HEK293T (cell line): ENCODE results near the gene MYBPHL.

Source experiments
- CTCF ChIA-PET: fragments of 350-600 bp; formaldehyde crosslinking; extraction: SDS; loops from one replicate; lab custom pipeline; 2021; ENCODE audit warnings: antibody characterized with exemption, inconsistent platforms; lab: Yijun Ruan, JAX
- POLR2A ChIA-PET: fragments of 350-600 bp; formaldehyde crosslinking; extraction: SDS; loops from one replicate; lab custom pipeline; 2020; ENCODE audit warnings: antibody characterized with exemption, inconsistent platforms; lab: Yijun Ruan, JAX
- DNase-seq: peaks from one replicate; pipeline ENCODE4 v3.0.0; 2012; ENCODE audit warnings: mixed read lengths; ENCODE audit errors: extremely low spot score
- ARNT ChIP-seq: fragments of 450-650 bp; IDR thresholded peaks from 2 replicates; pipeline ENCODE4 v1.6.1; 2017; ENCODE audit warnings: mild to moderate bottlenecking
- BHLHE40 ChIP-seq: fragments of 450-650 bp; IDR thresholded peaks from 2 replicates; pipeline ENCODE4 v1.6.1; 2016; ENCODE audit warnings: mild to moderate bottlenecking, moderate library complexity, borderline replicate concordance
- CTBP1 ChIP-seq: fragments of 450-650 bp; IDR thresholded peaks from 2 replicates; pipeline ENCODE4 v1.6.1; 2016; ENCODE audit warnings: borderline replicate concordance
- ELF4 ChIP-seq: fragments of 450-650 bp; IDR thresholded peaks from 2 replicates; pipeline ENCODE4 v1.6.1; 2017; ENCODE audit warnings: antibody characterized with exemption
- FOXA1 ChIP-seq: fragments of 450-650 bp; IDR thresholded peaks from 2 replicates; pipeline ENCODE4 v1.6.1; 2016; ENCODE audit warnings: mild to moderate bottlenecking
- FOXK2 ChIP-seq: fragments of 450-650 bp; IDR thresholded peaks from 2 replicates; pipeline ENCODE4 v1.6.1; 2016; ENCODE audit warnings: mild to moderate bottlenecking
- FOXM1 ChIP-seq: fragments of 450-650 bp; IDR thresholded peaks from 2 replicates; pipeline ENCODE4 v1.6.1; 2017; ENCODE audit warnings: mild to moderate bottlenecking, borderline replicate concordance
- HDGF ChIP-seq: fragments of 450-650 bp; IDR thresholded peaks from 2 replicates; pipeline ENCODE4 v1.6.1; 2017; ENCODE audit warnings: antibody characterized with exemption, borderline replicate concordance
- L3MBTL2 ChIP-seq: fragments of 450-650 bp; conservative IDR thresholded peaks from 2 replicates; pipeline ENCODE4 v1.6.1; 2016; ENCODE audit warnings: mild to moderate bottlenecking
- LEF1 ChIP-seq: fragments of 450-650 bp; IDR thresholded peaks from 2 replicates; pipeline ENCODE4 v1.6.1; 2017; ENCODE audit warnings: mild to moderate bottlenecking, borderline replicate concordance
- NFRKB ChIP-seq: fragments of 450-650 bp; IDR thresholded peaks from 2 replicates; pipeline ENCODE4 v1.6.1; 2016; ENCODE audit warnings: mild to moderate bottlenecking, moderate library complexity
- PKNOX1 ChIP-seq: fragments of 450-650 bp; IDR thresholded peaks from 2 replicates; pipeline ENCODE4 v1.6.1; 2016
- SP1 ChIP-seq: fragments of 450-650 bp; IDR thresholded peaks from 2 replicates; pipeline ENCODE4 v1.6.1; 2017
- SUZ12 ChIP-seq: fragments of 450-650 bp; IDR thresholded peaks from 2 replicates; pipeline ENCODE4 v1.6.1; 2016; ENCODE audit warnings: mild to moderate bottlenecking
- TARDBP ChIP-seq: fragments of 450-650 bp; IDR thresholded peaks from 2 replicates; pipeline ENCODE4 v1.6.1; 2016
- ZNF384 ChIP-seq: fragments of 450-650 bp; IDR thresholded peaks from 2 replicates; pipeline ENCODE4 v1.6.1; 2016

MYBPHL gene

GRCh38 chr1:109248444-109248796 is 58.4 kb downstream of the MYBPHL start:
- ChIA-PET CTCF (interaction anchor here (1.2 to 2.8 kb wide), 2 partner anchors 9 to 10 kb away, joined by 5 to 9 read pairs; no protein-coding TSS in a partner anchor), POLR2A (interaction anchor here (1.2 to 3.5 kb wide), 3 partner anchors 9 to 35 kb away, joined by 7 to 34 read pairs (median 9); partner anchors contain the start of genes PSRC1 and SARS1)
- DNase-seq, result no peak
- TF ChIP-seq CTBP1 (no peak), L3MBTL2 (no peak)

DNA sequence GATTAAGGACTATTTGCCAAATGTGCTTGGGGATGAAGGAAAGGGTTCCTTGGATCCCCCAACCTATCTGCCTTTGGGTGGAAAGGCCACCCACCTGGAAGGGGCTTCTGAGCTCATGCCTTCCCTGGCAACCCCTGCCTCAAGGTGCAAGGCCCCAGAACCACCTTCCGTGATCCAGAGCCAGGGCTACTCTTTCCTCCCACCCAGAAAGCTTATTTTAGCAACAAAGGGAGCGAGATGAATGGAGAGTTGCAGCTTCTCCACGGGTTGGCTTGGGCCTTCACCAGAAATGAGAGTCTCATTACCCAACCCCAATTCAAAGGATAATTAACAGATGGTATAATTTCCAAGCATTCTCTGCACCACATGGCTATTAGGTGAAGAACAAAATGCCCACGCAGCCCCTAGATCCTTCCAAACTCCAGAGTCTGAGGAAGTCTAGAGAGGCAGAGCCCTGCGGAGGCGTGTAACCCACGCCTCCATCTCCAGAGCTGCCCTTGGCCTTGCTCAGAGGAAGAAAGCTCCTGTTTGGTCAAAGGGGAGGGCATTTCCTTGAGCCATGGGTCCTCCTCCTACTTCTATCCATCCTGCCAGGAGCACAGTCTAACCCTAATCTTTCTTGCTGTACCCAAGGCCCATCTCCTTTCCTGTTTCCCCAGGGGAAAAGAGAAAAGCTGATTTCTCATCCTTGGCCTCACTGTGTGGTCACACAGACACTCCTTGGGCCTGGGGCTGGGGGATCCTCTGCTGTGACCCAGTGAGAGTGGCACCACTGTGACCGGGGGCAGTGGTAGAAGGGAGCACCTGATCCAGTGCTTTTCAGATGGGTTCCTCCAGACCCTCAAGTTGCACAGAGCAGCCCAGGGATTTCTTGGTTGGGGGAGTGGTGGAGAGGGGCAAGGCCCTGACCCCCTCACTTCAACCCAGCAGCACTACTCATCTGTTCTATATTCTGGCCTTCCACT is 59.1 kb downstream of the MYBPHL start:
- no peak for DNase-seq
- ChIA-PET POLR2A (interaction anchor here (2.0 to 3.5 kb wide), 2 partner anchors 8 to 33 kb away, joined by 6 to 34 read pairs; no protein-coding TSS in a partner anchor), CTCF (interaction anchor here (0.5 to 2.8 kb wide), 5 partner anchors 8 to 757 kb away, joined by 3 to 9 read pairs (median 4); no protein-coding TSS in a partner anchor)
- no peak for TF ChIP-seq ARNT
- TF ChIP-seq NFRKB, result no peak
- TF ChIP-seq SUZ12, result no peak
- no peak for TF ChIP-seq ELF4
- TF ChIP-seq L3MBTL2, result no peak

DNA sequence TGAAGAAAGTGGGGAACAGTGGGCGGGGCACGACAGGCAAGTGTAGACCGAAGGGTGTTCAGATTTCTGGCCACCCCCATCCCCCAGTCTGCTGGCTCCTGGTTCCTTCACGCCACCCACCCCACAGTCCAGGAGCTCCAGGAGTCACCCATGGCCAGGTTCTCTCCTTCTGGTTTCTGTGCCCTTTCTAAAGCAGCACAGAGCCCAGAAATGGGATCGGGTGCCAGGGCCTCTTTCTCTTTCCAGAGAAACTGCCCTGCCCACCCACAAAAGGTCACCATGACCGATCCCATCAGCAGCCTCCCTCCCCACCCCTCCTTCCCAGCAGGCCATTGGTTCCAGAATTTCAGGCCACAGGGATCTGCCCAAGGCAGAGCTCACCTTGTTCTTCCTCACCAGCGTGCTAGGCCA is 60.7 kb downstream of the MYBPHL start:
- no peak for DNase-seq
- POLR2A ChIA-PET, result interaction anchor here (1.0 to 2.0 kb wide), 2 partner anchors 32 to 153 kb away, joined by 3 to 6 read pairs; no protein-coding TSS in a partner anchor
- TF ChIP-seq SP1 (no peak), BHLHE40 (no peak), ELF4 (no peak), LEF1 (no peak), HDGF (no peak), FOXM1 (no peak), PKNOX1 (no peak), ARNT (no peak), FOXK2 (no peak), TARDBP (no peak), ZNF384 (no peak), L3MBTL2 (no peak), SUZ12 (no peak)
- CTCF ChIA-PET, result interaction anchor here (2.8 kb wide), 1 partner anchor 8 kb away, joined by 9 read pairs; no protein-coding TSS in a partner anchor

- ChIA-PET POLR2A (no interaction called here), CTCF (interaction anchor here (1.1 kb wide), 1 partner anchor 155 kb away, joined by 3 read pairs; no protein-coding TSS in a partner anchor)
- TF ChIP-seq FOXA1 (no peak), FOXM1 (no peak), PKNOX1 (no peak), NFRKB (no peak), SP1 (no peak), CTBP1 (no peak), HDGF (no peak), LEF1 (no peak), FOXK2 (no peak), ELF4 (no peak), L3MBTL2 (no peak), ARNT (no peak)
- DNase-seq, result no peak
These were observed 62.8 kb downstream of the MYBPHL start for GRCh38 chr1:109243860-109244552.

- CTCF ChIA-PET, result no interaction called here
- no peak for DNase-seq
- POLR2A ChIA-PET, result no interaction called here
- TF ChIP-seq LEF1 (no peak), ELF4 (no peak), FOXK2 (no peak), FOXM1 (no peak), CTBP1 (no peak), PKNOX1 (no peak)
These were observed 63.6 kb downstream of the MYBPHL start for GRCh38 chr1:109243221-109243620.

GRCh38 chr1:109242387-109242786 is 64.4 kb downstream of the MYBPHL start:
- no peak for TF ChIP-seq TARDBP
- TF ChIP-seq HDGF, result no peak
- TF ChIP-seq BHLHE40, result no peak
- TF ChIP-seq ELF4, result no peak
- no peak for TF ChIP-seq SUZ12
- no peak for TF ChIP-seq SP1
- TF ChIP-seq FOXM1, result no peak
- no peak for TF ChIP-seq FOXA1
- no peak for TF ChIP-seq NFRKB
- no peak for TF ChIP-seq PKNOX1
- no peak for TF ChIP-seq ZNF384
- no peak for TF ChIP-seq ARNT
- no peak for TF ChIP-seq CTBP1
- no peak for DNase-seq
- ChIA-PET CTCF (no interaction called here), POLR2A (interaction anchor here (2.0 kb wide), 1 partner anchor 11 kb away, joined by 5 read pairs; no protein-coding TSS in a partner anchor)
